ENCODE results near the gene ALOX15B.

ALOX15B gene

DNA sequence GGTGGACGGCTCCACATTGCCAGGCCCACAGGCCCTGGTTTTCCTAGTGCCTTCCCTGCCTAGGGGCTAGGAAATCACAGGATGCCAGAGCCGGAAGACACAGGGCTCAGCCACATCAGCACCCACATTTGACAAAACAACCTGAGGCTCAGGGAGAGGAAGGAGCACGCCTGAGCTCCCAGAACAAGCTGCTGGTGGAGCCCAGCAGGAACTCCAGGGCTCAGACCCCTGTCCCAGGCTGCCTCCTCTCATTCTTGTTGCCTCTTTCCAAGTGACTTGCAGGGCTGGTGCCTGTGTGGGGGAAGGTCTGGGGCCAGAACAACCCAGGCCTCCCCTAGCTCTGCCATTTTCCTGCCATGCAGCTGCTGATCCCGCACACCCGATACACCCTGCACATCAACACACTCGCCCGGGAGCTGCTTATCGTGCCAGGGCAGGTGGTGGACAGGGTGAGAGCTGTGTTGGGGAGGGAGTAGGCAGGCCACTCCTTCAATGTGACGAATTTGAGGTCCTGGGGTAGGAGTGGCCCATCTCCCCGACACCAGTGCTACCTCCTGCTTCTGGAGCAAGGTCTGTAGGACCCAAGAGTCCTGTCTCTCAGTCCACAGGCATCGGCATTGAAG lies 7.6 kb downstream of the ALOX15B start:
- H3K9ac ChIP-seq (ENCODE audit: low read length), result no peak overlapping the region
- no peak overlapping the region for H3K4me3 ChIP-seq (ENCODE audit: low read depth, low read length)
- no peaks in the 10 kb centered on the region for H3K4me1 ChIP-seq (ENCODE audit: control insufficient read depth, insufficient read depth, low read length)
- H3K9me3 ChIP-seq (ENCODE audit: control insufficient read depth, insufficient read depth, low read depth, low read length), result no peaks in the 10 kb centered on the region
- no peak overlapping the region for H3K27ac ChIP-seq (ENCODE audit: low read depth, low read length)
- no peaks in the 10 kb centered on the region for H3K36me3 ChIP-seq (ENCODE audit: control insufficient read depth, insufficient read depth, low read length)
- peaks cover 8% of the 10 kb centered on the region; the same call in 1 of the 2 replicates for H3K27me3 ChIP-seq (ENCODE audit: control insufficient read depth, insufficient read depth, low read length)

DNA sequence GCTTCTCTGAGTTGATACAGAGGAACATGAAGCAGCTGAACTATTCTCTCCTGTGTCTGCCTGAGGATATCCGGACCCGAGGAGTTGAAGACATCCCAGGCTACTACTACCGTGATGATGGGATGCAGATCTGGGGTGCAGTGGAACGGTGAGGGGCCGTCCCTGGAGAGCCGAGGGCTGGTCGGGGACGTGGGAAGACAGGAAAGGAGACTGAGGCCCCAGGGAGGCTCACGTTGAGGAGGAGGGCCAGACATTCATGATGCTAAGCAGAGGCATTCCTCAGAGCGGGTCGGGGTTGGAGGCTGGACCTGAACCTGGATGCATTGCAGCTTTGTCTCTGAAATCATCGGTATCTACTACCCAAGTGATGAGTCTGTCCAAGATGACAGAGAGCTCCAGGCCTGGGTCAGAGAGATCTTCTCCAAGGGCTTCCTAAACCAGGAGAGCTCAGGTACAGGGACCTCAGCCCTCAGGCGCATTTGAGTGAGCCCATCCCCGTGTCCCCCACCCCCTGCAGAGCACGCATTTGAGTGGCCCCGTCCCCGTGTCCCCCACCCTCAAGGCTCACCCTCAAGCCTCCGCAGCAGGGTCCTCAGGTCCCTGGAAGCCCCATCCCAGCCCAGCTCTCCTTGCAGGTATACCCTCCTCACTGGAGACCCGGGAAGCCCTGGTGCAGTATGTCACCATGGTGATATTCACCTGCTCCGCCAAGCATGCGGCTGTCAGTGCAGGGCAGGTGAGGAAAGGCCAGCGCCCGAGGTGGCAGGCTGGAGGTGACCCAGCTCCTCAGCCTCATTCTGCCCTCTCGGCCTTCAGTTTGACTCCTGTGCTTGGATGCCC lies 8.3 kb downstream of the ALOX15B start:
- no peaks in the 10 kb centered on the region for H3K4me1 ChIP-seq (ENCODE audit: control insufficient read depth, insufficient read depth, low read length)
- no peaks in the 10 kb centered on the region for H3K9me3 ChIP-seq (ENCODE audit: control insufficient read depth, insufficient read depth, low read depth, low read length)
- H3K4me3 ChIP-seq (ENCODE audit: low read depth, low read length), result no peak overlapping the region
- no peak overlapping the region for H3K27ac ChIP-seq (ENCODE audit: low read depth, low read length)
- no peaks in the 10 kb centered on the region for H3K36me3 ChIP-seq (ENCODE audit: control insufficient read depth, insufficient read depth, low read length)
- H3K27me3 ChIP-seq (ENCODE audit: control insufficient read depth, insufficient read depth, low read length), result peaks cover 14% of the 10 kb centered on the region; the same call in 1 of the 2 replicates
- no peak overlapping the region for H3K9ac ChIP-seq (ENCODE audit: low read length)

DNA sequence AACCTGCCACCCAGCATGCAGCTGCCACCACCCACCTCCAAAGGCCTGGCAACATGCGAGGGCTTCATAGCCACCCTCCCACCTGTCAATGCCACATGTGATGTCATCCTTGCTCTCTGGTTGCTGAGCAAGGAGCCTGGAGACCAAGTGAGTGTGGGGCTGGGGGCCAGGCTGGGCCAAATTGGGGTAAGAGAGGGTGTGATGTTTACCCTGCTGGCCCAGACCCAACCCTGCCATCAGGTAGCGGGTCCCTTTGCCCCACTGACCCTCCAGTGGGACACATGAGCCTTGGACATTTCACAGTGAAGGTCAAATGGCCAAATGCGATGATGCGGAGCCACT lies 8.9 kb downstream of the ALOX15B start:
- H3K4me3 ChIP-seq (ENCODE audit: low read depth, low read length), result no peak overlapping the region
- peaks cover 14% of the 10 kb centered on the region; the same call in 1 of the 2 replicates for H3K27me3 ChIP-seq (ENCODE audit: control insufficient read depth, insufficient read depth, low read length)
- H3K9me3 ChIP-seq (ENCODE audit: control insufficient read depth, insufficient read depth, low read depth, low read length), result no peaks in the 10 kb centered on the region
- H3K9ac ChIP-seq (ENCODE audit: low read length), result no peak overlapping the region
- no peaks in the 10 kb centered on the region for H3K4me1 ChIP-seq (ENCODE audit: control insufficient read depth, insufficient read depth, low read length)
- no peak overlapping the region for H3K27ac ChIP-seq (ENCODE audit: low read depth, low read length)
- no peaks in the 10 kb centered on the region for H3K36me3 ChIP-seq (ENCODE audit: control insufficient read depth, insufficient read depth, low read length)

DNA sequence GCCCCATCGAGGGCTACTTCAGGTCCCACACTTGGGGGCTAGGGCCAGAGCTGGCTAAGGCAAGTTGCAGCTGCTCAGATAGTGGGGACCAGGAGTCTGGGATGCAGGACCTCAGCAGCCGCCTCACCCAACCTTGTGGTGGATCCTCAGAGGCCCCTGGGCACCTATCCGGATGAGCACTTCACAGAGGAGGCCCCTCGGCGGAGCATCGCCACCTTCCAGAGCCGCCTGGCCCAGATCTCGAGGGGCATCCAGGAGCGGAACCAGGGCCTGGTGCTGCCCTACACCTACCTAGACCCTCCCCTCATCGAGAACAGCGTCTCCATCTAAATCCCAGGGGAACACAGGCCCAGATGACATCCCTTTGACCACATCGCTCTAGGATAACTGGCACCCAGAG lies 9.4 kb downstream of the ALOX15B start:
- no peaks in the 10 kb centered on the region for H3K36me3 ChIP-seq (ENCODE audit: control insufficient read depth, insufficient read depth, low read length)
- peaks cover 14% of the 10 kb centered on the region; the same call in 1 of the 2 replicates for H3K27me3 ChIP-seq (ENCODE audit: control insufficient read depth, insufficient read depth, low read length)
- H3K9me3 ChIP-seq (ENCODE audit: control insufficient read depth, insufficient read depth, low read depth, low read length), result no peaks in the 10 kb centered on the region
- H3K9ac ChIP-seq (ENCODE audit: low read length), result no peak overlapping the region
- H3K4me1 ChIP-seq (ENCODE audit: control insufficient read depth, insufficient read depth, low read length), result no peaks in the 10 kb centered on the region
- no peak overlapping the region for H3K4me3 ChIP-seq (ENCODE audit: low read depth, low read length)
- no peak overlapping the region for H3K27ac ChIP-seq (ENCODE audit: low read depth, low read length)

DNA sequence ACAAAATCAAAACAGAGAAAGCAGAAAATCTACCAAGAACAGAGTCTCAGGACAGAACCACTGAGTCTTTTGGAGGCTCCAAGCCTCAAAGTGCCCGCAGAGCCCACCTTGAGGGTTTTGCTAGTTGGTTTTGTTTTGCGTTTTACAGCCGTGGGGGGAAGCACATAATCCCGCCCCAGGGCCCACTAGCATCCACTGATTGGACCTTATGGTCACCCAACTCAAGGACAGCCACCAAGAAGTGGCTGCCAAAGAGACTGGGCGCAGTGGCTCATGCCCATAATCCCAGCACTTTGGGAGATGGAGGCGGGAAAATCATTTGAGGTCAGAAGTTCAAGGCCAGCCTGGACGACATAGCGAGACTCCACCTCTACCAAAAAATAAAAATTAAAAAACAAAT lies 9.9 kb downstream of the ALOX15B start:
- H3K4me1 ChIP-seq (ENCODE audit: control insufficient read depth, insufficient read depth, low read length), result no peaks in the 10 kb centered on the region
- H3K27me3 ChIP-seq (ENCODE audit: control insufficient read depth, insufficient read depth, low read length), result peaks cover 14% of the 10 kb centered on the region; the same call in 1 of the 2 replicates
- H3K27ac ChIP-seq (ENCODE audit: low read depth, low read length), result no peak overlapping the region
- H3K9ac ChIP-seq (ENCODE audit: low read length), result no peak overlapping the region
- H3K36me3 ChIP-seq (ENCODE audit: control insufficient read depth, insufficient read depth, low read length), result no peaks in the 10 kb centered on the region
- H3K9me3 ChIP-seq (ENCODE audit: control insufficient read depth, insufficient read depth, low read depth, low read length), result no peaks in the 10 kb centered on the region
- no peak overlapping the region for H3K4me3 ChIP-seq (ENCODE audit: low read depth, low read length)

DNA sequence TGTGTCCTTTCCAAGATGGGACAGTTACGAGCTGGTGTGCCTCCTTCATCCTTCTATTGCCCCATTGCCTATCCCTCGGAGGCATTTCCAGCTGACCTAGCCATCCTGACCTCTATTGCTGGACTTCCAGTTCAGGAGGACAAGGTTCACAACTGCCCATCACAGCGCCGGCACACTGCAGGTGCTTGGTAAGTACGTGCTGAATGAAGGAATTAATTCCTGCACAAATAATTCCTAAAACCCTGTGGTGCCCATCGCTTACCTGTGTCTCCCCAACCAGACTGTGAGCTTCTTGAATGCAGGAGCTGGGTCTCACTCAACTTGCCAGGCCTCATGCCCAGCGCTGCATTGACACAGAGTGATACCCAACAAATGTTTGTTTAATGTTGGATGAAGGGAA lies 13.0 kb downstream of the ALOX15B start:
- Histone ChIP-seq H3K9me3 (ENCODE audit: control insufficient read depth, insufficient read depth, low read depth, low read length) (no peaks in the 10 kb centered on the region), H3K27me3 (ENCODE audit: control insufficient read depth, insufficient read depth, low read length) (peaks cover 11% of the 10 kb centered on the region), H3K27ac (ENCODE audit: low read depth, low read length) (no peak overlapping the region), H3K4me1 (ENCODE audit: control insufficient read depth, insufficient read depth, low read length) (no peaks in the 10 kb centered on the region; the same call in 1 of the 2 replicates), H3K36me3 (ENCODE audit: control insufficient read depth, insufficient read depth, low read length) (no peaks in the 10 kb centered on the region), H3K9ac (ENCODE audit: low read length) (no peak overlapping the region), H3K4me3 (ENCODE audit: low read depth, low read length) (no peak overlapping the region)

DNA sequence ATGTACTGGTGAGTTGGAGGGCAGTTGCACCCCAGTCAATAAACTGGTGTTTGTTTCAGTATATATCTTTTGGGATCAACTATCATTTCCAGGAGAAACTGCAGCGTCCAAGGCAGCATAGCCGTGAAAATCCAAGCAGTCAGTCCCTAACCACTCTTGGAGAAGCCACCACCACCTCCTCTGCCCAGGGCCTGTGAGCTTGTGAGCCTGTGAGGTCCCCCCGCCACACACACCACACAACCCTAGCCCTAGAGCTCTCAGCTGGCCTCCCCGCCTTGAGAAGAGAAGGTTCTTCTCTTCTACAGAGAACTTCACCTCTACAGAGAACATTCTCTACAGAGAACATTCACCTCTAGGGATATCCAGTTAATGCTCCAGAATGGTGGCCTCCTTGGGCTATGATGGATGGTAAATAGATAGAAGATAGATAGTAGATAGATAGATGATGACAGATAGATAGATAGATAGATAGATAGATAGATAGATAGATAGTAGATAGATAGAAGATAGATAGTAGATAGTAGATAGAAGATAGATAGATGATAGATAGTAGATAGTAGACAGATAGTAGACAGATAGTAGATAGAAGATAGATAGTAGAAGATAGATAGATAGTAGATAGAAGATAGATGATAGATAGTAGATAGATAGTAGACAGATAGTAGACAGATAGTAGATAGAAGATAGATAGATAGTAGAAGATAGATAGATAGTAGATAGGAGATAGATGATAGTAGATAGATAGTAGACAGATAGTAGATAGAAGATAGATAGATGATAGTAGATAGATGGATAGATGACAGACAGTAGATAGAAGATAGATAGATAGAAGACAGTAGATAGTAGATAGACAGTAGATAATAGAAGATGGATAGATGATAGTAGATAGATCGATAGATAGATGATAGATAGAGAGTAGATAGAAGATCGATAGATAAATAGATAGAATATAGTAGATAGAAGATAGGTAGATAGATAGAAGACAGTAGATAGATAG lies 13.7 kb downstream of the ALOX15B start:
- no peaks in the 10 kb centered on the region for H3K36me3 ChIP-seq (ENCODE audit: control insufficient read depth, insufficient read depth, low read length)
- no peak overlapping the region for H3K9ac ChIP-seq (ENCODE audit: low read length)
- H3K9me3 ChIP-seq (ENCODE audit: control insufficient read depth, insufficient read depth, low read depth, low read length), result no peaks in the 10 kb centered on the region
- no peak overlapping the region for H3K27ac ChIP-seq (ENCODE audit: low read depth, low read length)
- no peak overlapping the region for H3K4me3 ChIP-seq (ENCODE audit: low read depth, low read length)
- no peaks in the 10 kb centered on the region; the same call in 1 of the 2 replicates for H3K4me1 ChIP-seq (ENCODE audit: control insufficient read depth, insufficient read depth, low read length)
- peaks cover 19% of the 10 kb centered on the region for H3K27me3 ChIP-seq (ENCODE audit: control insufficient read depth, insufficient read depth, low read length)

DNA sequence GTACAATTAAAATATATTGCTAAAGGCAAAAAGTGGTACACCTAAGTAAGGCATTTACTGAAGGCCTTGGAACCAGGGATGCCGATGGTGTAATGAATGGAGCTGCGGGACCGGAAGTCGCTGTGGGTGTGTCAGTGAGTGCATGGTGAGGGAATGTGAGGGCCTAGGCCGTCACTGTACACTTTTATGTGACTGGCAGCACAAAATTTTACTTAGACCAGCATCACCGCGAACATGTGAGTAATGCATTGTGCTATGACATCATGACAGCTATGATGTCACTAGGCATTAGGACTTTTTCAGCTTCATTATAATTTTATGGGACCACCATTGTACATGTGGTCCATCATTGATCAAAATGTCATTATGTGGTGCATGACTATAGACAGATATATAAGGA lies 14.7 kb downstream of the ALOX15B start:
- H3K4me1 ChIP-seq (ENCODE audit: control insufficient read depth, insufficient read depth, low read length), result peaks cover 2% of the 10 kb centered on the region; the same call in 1 of the 2 replicates
- no peak overlapping the region for H3K9ac ChIP-seq (ENCODE audit: low read length)
- H3K27ac ChIP-seq (ENCODE audit: low read depth, low read length), result no peak overlapping the region
- H3K27me3 ChIP-seq (ENCODE audit: control insufficient read depth, insufficient read depth, low read length), result peaks cover 23% of the 10 kb centered on the region
- no peaks in the 10 kb centered on the region for H3K9me3 ChIP-seq (ENCODE audit: control insufficient read depth, insufficient read depth, low read depth, low read length)
- no peak overlapping the region for H3K4me3 ChIP-seq (ENCODE audit: low read depth, low read length)
- H3K36me3 ChIP-seq (ENCODE audit: control insufficient read depth, insufficient read depth, low read length), result no peaks in the 10 kb centered on the region

DNA sequence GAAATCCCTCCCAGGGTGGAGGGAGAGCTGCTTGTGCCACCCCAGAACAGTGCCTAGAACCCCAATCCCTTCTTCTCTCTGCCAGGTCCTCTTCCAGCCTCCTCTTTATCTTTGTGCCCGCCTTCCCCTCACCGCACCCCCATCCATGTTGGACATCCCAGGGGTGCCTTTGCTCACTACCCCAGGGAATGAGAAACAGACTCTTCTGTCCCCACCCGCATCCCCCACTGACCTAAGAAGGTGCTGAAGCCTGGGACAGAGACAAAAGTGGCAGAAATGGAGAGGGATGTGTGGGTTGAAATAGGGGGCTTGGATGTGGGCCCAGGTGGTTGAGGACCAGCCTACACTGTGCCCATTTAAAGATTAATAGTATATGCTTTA lies 17.0 kb downstream of the ALOX15B start:
- Histone ChIP-seq H3K27ac (ENCODE audit: low read depth, low read length) (no peak overlapping the region), H3K9ac (ENCODE audit: low read length) (no peak overlapping the region), H3K27me3 (ENCODE audit: control insufficient read depth, insufficient read depth, low read length) (peaks cover 38% of the 10 kb centered on the region), H3K9me3 (ENCODE audit: control insufficient read depth, insufficient read depth, low read depth, low read length) (no peaks in the 10 kb centered on the region), H3K36me3 (ENCODE audit: control insufficient read depth, insufficient read depth, low read length) (no peaks in the 10 kb centered on the region), H3K4me1 (ENCODE audit: control insufficient read depth, insufficient read depth, low read length) (peaks cover 8% of the 10 kb centered on the region; the same call in 1 of the 2 replicates), H3K4me3 (ENCODE audit: low read depth, low read length) (no peak overlapping the region)

DNA sequence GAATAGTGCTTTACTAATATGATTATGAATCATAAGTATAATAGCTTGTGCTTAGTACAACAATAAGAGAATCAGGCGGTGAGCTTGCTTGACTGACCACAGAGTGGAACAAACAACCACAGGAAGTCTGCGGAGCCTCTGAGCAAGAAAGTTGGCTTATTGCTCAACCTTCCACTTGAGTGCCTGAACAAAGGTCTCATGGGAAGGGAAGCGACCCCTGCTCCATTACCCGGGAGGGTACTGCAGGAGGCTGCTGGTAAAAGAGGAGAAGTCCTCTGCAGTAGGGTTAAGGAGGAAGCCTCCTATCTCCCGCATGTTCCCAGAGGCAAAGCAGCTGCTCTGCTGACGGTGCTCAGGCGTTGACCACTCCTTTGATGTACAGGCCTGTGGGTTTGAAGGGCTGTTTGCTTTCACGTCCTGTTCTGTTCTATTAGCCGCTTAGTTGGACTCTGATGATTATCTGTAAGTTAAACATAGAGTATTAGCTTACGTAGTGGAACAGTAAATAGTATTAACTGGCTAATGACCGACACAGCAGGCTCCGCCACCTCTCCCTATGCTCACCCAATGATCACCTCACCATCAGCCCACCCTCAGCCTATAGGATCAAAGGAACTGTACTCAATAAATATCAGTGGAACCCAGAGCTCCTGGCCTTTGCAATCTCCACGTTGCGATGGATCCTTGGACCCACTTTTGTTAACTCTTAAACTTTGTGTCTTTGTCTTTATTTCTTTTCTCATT lies 17.5 kb downstream of the ALOX15B start:
- H3K9me3 ChIP-seq (ENCODE audit: control insufficient read depth, insufficient read depth, low read depth, low read length), result no peaks in the 10 kb centered on the region
- H3K4me1 ChIP-seq (ENCODE audit: control insufficient read depth, insufficient read depth, low read length), result peaks cover 13% of the 10 kb centered on the region
- H3K9ac ChIP-seq (ENCODE audit: low read length), result no peak overlapping the region
- H3K27me3 ChIP-seq (ENCODE audit: control insufficient read depth, insufficient read depth, low read length), result peaks cover 43% of the 10 kb centered on the region
- H3K4me3 ChIP-seq (ENCODE audit: low read depth, low read length), result no peak overlapping the region
- no peak overlapping the region for H3K27ac ChIP-seq (ENCODE audit: low read depth, low read length)
- H3K36me3 ChIP-seq (ENCODE audit: control insufficient read depth, insufficient read depth, low read length), result no peaks in the 10 kb centered on the region
